Left lung (tissue), 10 donors: ENCODE measurements around the gene FAM25G. TPM values are rescaled to one million over a fixed set of nuclear protein-coding genes. Genes with fewer than 3 reads are reported as not detected.

Source experiments
- ATAC-seq: fragments of 200-7000 bp; cut with Tn5 transposase; one replicate; pipeline ENCODE4 v1.9.1; 2020; ENCODE audit warnings: moderate library complexity
- DNase-seq, 4 donors: peaks; one replicate each; pipeline ENCODE4 v3.0.0-alpha.2; 2013 to 2020
- H3K27ac ChIP-seq, 2 donors: fragments of 200-600 bp; sonication (generic) in 1 of 2; one replicate each; pipeline versions ENCODE4 v1.5.0 to v1.8.0; 2020 to 2021
- H3K27me3 ChIP-seq, 2 donors: fragments of 200-600 bp; sonication (generic) in 1 of 2; one replicate each; pipeline versions ENCODE4 v1.5.0 to v1.8.0; 2020 to 2021
- H3K36me3 ChIP-seq, 2 donors: fragments of 200-600 bp; sonication (generic) in 1 of 2; one replicate each; pipeline versions ENCODE4 v1.5.0 to v1.8.0; 2020 to 2021
- H3K4me1 ChIP-seq, 2 donors: fragments of 200-600 bp; one replicate each; pipeline ENCODE4 v1.8.0; 2021
- H3K4me3 ChIP-seq, 2 donors: fragments of 200-600 bp; sonication (generic) in 1 of 2; one replicate each; pipeline versions ENCODE4 v1.5.0 to v1.8.0; 2020 to 2021; ENCODE audit warnings: mild to moderate bottlenecking in 1 of 2
- H3K9me3 ChIP-seq, 2 donors: fragments of 200-600 bp; sonication (generic) in 1 of 2; one replicate each; pipeline versions ENCODE4 v1.5.0 to v1.8.0; 2020 to 2021
- intact Hi-C, 2 donors: fragments of 100-400 bp; cut with DNase I; formaldehyde crosslinking; loops; one replicate each; pipeline versions ENCODE4 v1.11.2 to v1.14.2; 2022
- polyA plus RNA-seq, 6 donors: library from polyadenylated mRNA; unstranded; fragments of 120-200 nt; gene quantifications; one replicate each; pipeline ENCODE4 v1.2.1, GENCODE V29; 2013; ENCODE audit not compliant: insufficient read length in 6 of 6
- total RNA-seq, 2 donors: library from RNA; stranded (reverse); fragmentation: NEBNext Ultra II Directional; extraction: Animal tissue kit (Norgen Biotek cat#: 25700); gene quantifications; one replicate each; pipeline ENCODE4 v1.2.1, GENCODE V29; 2021
- TF ChIP-seq, protein P1 (sequence below), 2 donors: fragments of 200-600 bp; sonication (generic) in 1 of 2; IDR thresholded peaks; one replicate each; pipeline versions ENCODE4 v1.5.0 to v1.8.0; 2021; ENCODE audit warnings: antibody characterized with exemption in 2 of 2
- donor health status: DM: no; HTN: yes; CAD: no.
- donor health status: DM: no; HTN: no; CAD: no.

Gene FAM25G
- total and polyA plus RNA-seq, 8 donors, result not detected

DNA sequence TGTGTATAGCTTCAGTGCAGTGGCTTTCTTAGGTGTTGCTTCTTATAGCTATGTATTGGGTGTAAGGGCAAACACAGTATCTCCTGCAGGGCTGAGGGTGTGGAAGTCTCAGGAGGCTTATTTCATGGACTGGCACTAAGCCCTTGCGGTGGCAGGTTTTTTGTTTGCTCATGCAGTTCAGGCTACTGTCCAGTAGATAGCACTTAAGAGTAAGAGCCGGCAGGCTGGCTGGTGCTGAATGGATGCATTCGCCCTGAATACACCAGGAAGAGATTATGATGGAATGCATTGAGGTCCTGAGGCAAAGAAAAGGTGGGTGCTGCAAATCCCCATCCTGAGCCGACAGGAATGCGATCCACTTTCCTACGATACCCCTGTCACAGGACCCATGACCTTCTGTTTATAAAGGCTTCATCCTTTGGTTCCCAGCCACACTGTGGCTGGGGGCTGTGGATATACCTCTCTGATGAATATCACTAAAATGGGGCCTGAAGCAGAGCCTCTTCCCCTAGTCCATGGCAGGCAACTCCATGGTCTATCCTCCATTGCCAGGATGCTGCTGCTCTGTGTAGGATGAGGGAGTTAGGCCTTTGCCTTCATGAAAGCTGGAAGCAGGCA is 52.5 kb downstream of the FAM25G start:
- peak; percentile 96 for ATAC-seq
- Histone ChIP-seq H3K4me1 (no peaks in the 10 kb centered on the region), H3K36me3 (no peaks in the 10 kb centered on the region)

More for the DNA sequence above, 52.5 kb downstream of the FAM25G start:
- H3K9me3 ChIP-seq, result peaks cover 0 to 5% of the 10 kb centered on the region in 2 donors
- peaks cover 0 to 22% of the 10 kb centered on the region in 2 donors for H3K27me3 ChIP-seq
- intact Hi-C loops, result no loop called here
- no peak overlapping the region for H3K27ac ChIP-seq
- DNase-seq, result no peak
- TF ChIP-seq, protein P1, sequence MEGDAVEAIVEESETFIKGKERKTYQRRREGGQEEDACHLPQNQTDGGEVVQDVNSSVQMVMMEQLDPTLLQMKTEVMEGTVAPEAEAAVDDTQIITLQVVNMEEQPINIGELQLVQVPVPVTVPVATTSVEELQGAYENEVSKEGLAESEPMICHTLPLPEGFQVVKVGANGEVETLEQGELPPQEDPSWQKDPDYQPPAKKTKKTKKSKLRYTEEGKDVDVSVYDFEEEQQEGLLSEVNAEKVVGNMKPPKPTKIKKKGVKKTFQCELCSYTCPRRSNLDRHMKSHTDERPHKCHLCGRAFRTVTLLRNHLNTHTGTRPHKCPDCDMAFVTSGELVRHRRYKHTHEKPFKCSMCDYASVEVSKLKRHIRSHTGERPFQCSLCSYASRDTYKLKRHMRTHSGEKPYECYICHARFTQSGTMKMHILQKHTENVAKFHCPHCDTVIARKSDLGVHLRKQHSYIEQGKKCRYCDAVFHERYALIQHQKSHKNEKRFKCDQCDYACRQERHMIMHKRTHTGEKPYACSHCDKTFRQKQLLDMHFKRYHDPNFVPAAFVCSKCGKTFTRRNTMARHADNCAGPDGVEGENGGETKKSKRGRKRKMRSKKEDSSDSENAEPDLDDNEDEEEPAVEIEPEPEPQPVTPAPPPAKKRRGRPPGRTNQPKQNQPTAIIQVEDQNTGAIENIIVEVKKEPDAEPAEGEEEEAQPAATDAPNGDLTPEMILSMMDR (IDR thresholded peaks at IDR 0.05), result no peak
- H3K4me3 ChIP-seq, result no peak overlapping the region

Other genes starting within 250 kb of the FAM25G start
- gene GDF10, start 191.5 kb downstream of the FAM25G start, total RNA-seq, result 10 to 100 TPM in 1 of 2 donors, 1 to 10 TPM in 1; 9.4 to 35.2 TPM
- gene GDF10, start 191.5 kb downstream of the FAM25G start, polyA plus RNA-seq, result 100 to 1,000 TPM in 4 of 6 donors, 10 to 100 TPM in 2; 93.0 to 169 (median 111) TPM
- not detected for gene GDF2, start 169.2 kb downstream of the FAM25G start, total RNA-seq
- under 1 TPM; 0.20 to 0.39 (median 0.23) TPM for gene GDF2, start 169.2 kb downstream of the FAM25G start, polyA plus RNA-seq
- not detected for gene RBP3, start 143.3 kb downstream of the FAM25G start, total RNA-seq
- under 1 TPM in 3 of 6 donors, not detected in 3; 0.07 to 0.14 (median 0.09) TPM for gene RBP3, start 143.3 kb downstream of the FAM25G start, polyA plus RNA-seq
- under 1 TPM; 0.38 to 0.73 TPM for gene ZNF488, start 107.4 kb downstream of the FAM25G start, total RNA-seq
- 1 to 10 TPM; 1.6 to 3.1 (median 2.3) TPM for gene ZNF488, start 107.4 kb downstream of the FAM25G start, polyA plus RNA-seq
- gene ANXA8, start 7.6 kb downstream of the FAM25G start, total RNA-seq, result 1 to 10 TPM; 3.0 to 7.7 TPM
- 1 to 10 TPM in 5 of 6 donors, under 1 TPM in 1; 1.00 to 3.0 (median 2.3) TPM for gene ANXA8, start 7.6 kb downstream of the FAM25G start, polyA plus RNA-seq
- gene AGAP9, start 31.9 kb upstream of the FAM25G start, total RNA-seq, result 1 to 10 TPM; 6.3 to 7.8 TPM
- gene AGAP9, start 31.9 kb upstream of the FAM25G start, polyA plus RNA-seq, result 10 to 100 TPM in 5 of 6 donors, 1 to 10 TPM in 1; 7.8 to 45.9 (median 24.5) TPM